Measurements from ENCODE around the gene OR1S1. TPM values are rescaled to one million over a fixed set of nuclear protein-coding genes. Genes with fewer than 3 reads are reported as not detected.

Gene OR1S1
- polyA plus RNA-seq, 1 of the 3 experiments (the other 2 are of a cell fraction): not detected

- no peaks in the 10 kb centered on the region for H3K9me3 ChIP-seq
- H3K27me3 ChIP-seq (ENCODE audit: insufficient read depth): 0 out of 2 replicates have a peak, but pooled peaks cover 11% of the 10 kb centered on the region
- H3F3A ChIP-seq (replicated peaks; ENCODE audit: insufficient read depth): no peaks in the 10 kb centered on the region
- TF ChIP-seq EZH2phosphoT487 (IDR thresholded peaks at IDR 0.05; ENCODE audit: borderline replicate concordance, low read depth): no peak
- no peak for TF ChIP-seq FOXM1 (IDR thresholded peaks at IDR 0.05; ENCODE audit: low read depth)
- TF ChIP-seq IRF3 (IDR thresholded peaks at IDR 0.05; ENCODE audit: low read depth, low read length): no peak
- TF ChIP-seq CHD2 (IDR thresholded peaks at IDR 0.05; ENCODE audit: low read length, partially characterized antibody): no peak
- no peak for TF ChIP-seq NFIC (IDR thresholded peaks at IDR 0.05; ENCODE audit: borderline replicate concordance)
- TF ChIP-seq FOXJ3 (CRISPR knock-in tag; IDR thresholded peaks at IDR 0.05): no peak
- TF ChIP-seq CTCF (IDR thresholded peaks at IDR 0.05): no peak
- TF ChIP-seq TCF12 (IDR thresholded peaks at IDR 0.05): no peak
- no peak for TF ChIP-seq FOSL2 (IDR thresholded peaks at IDR 0.05; ENCODE audit: borderline replicate concordance, low read depth)
- no peak for TF ChIP-seq SMC3 (IDR thresholded peaks at IDR 0.05; ENCODE audit: low read depth, low read length)
- no peak for TF ChIP-seq EP300 (IDR thresholded peaks at IDR 0.05; ENCODE audit: borderline replicate concordance in 1 of 2, low read depth in 1 of 2, low read length in 1 of 2)
- H2AFZ ChIP-seq (ENCODE audit: low read depth): no peak overlapping the region
- no peaks in the 10 kb centered on the region for H3K9me2 ChIP-seq
- H3K4me2 ChIP-seq: no peak overlapping the region
- no peak overlapping the region for H3K9ac ChIP-seq
- CTCF ChIA-PET: no interaction called here
- H3K4me3 ChIP-seq (ENCODE audit: low read depth in 2 of 2, low read length in 1 of 2): no peak overlapping the region
- no peak overlapping the region for H3K27ac ChIP-seq (ENCODE audit: low read depth in 2 of 2, low read length in 1 of 2)
- DNase-seq: no peak
- H3K4me1 ChIP-seq (ENCODE audit: control insufficient read depth in 1 of 2, insufficient read depth in 2 of 2, low read depth in 1 of 2, low read length in 1 of 2): no peaks in the 10 kb centered on the region
- H4K20me1 ChIP-seq (ENCODE audit: insufficient read depth): no peaks in the 10 kb centered on the region
- 8% methylated on average over 3 of the region's 3 CpGs for WGBS (ENCODE audit: low lambda C conversion rate)
- POLR2A ChIA-PET: no interaction called here
- H3K79me2 ChIP-seq (ENCODE audit: insufficient read depth): no peaks in the 10 kb centered on the region
- no peaks in the 10 kb centered on the region for H3K36me3 ChIP-seq (replicated peaks in 1 of 2; ENCODE audit: control insufficient read depth in 1 of 2, insufficient read depth in 2 of 2, low read length in 1 of 2)
Measured at GRCh38 chr11:58192229-58192628, 20.3 kb upstream of the OR1S1 start.

GRCh38 chr11:58193391-58193790, 19.1 kb upstream of the OR1S1 start:
- H3K4me3 ChIP-seq (ENCODE audit: low read depth in 2 of 2, low read length in 1 of 2): no peak overlapping the region
- H3K9ac ChIP-seq: no peak overlapping the region
- CTCF ChIA-PET: no interaction called here
- no peaks in the 10 kb centered on the region for H3K4me1 ChIP-seq (ENCODE audit: control insufficient read depth in 1 of 2, insufficient read depth in 2 of 2, low read depth in 1 of 2, low read length in 1 of 2)
- no peaks in the 10 kb centered on the region for H3K9me2 ChIP-seq
- H3K36me3 ChIP-seq (replicated peaks in 1 of 2; ENCODE audit: control insufficient read depth in 1 of 2, insufficient read depth in 2 of 2, low read length in 1 of 2): no peaks in the 10 kb centered on the region
- no peak overlapping the region for H3K27ac ChIP-seq (ENCODE audit: low read depth in 2 of 2, low read length in 1 of 2)
- H3K79me2 ChIP-seq (ENCODE audit: insufficient read depth): no peaks in the 10 kb centered on the region
- no peak for TF ChIP-seq MEF2A (IDR thresholded peaks at IDR 0.05; ENCODE audit: borderline replicate concordance, low read depth)
- TF ChIP-seq YY1 (IDR thresholded peaks at IDR 0.05; ENCODE audit: low read depth): no peak
- no peak for TF ChIP-seq RAD21 (IDR thresholded peaks at IDR 0.05; ENCODE audit: low read length)
- no peak for TF ChIP-seq TAF1 (IDR thresholded peaks at IDR 0.05; ENCODE audit: borderline replicate concordance, low read depth, low read length)
- no peak for TF ChIP-seq CHD2 (IDR thresholded peaks at IDR 0.05; ENCODE audit: low read length, partially characterized antibody)
- no peak for TF ChIP-seq NRF1 (IDR thresholded peaks at IDR 0.05; ENCODE audit: low read depth, low read length)
- TF ChIP-seq NFIC (IDR thresholded peaks at IDR 0.05; ENCODE audit: borderline replicate concordance): no peak
- TF ChIP-seq USF2 (IDR thresholded peaks at IDR 0.05; ENCODE audit: borderline replicate concordance, low read depth, low read length): no peak
- no peak for TF ChIP-seq RXRA (IDR thresholded peaks at IDR 0.05; ENCODE audit: borderline replicate concordance, low read depth)
- TF ChIP-seq FOSL2 (IDR thresholded peaks at IDR 0.05; ENCODE audit: borderline replicate concordance, low read depth): no peak
- TF ChIP-seq RFX5 (IDR thresholded peaks at IDR 0.05; ENCODE audit: low read length): no peak
- TF ChIP-seq ELF1 (IDR thresholded peaks at IDR 0.05): no peak
- TF ChIP-seq REST (IDR thresholded peaks at IDR 0.05; ENCODE audit: low read depth, low read length): no peak
- TF ChIP-seq POLR2AphosphoS5 (IDR thresholded peaks at IDR 0.05; ENCODE audit: low read depth, low read length): no peak
- no peak for TF ChIP-seq SMC3 (IDR thresholded peaks at IDR 0.05; ENCODE audit: low read depth, low read length)
- H3K27me3 ChIP-seq (ENCODE audit: insufficient read depth): 0 out of 2 replicates have a peak, but pooled peaks cover 11% of the 10 kb centered on the region
- POLR2A ChIA-PET: no interaction called here
- no peak overlapping the region for H2AFZ ChIP-seq (ENCODE audit: low read depth)
- H3F3A ChIP-seq (replicated peaks; ENCODE audit: insufficient read depth): no peaks in the 10 kb centered on the region
- no peaks in the 10 kb centered on the region for H4K20me1 ChIP-seq (ENCODE audit: insufficient read depth)
- no peak for DNase-seq
- no peaks in the 10 kb centered on the region for H3K9me3 ChIP-seq
- no peak overlapping the region for H3K4me2 ChIP-seq
